GM23338 (cell line): ENCODE measurements around the gene NFYB. TPM values are rescaled to one million over a fixed set of nuclear protein-coding genes. Genes with fewer than 3 reads are reported as not detected.

Source experiments
- ATAC-seq: fragments of 200-7000 bp; cut with Tn5 transposase; 3 replicates; pipeline ENCODE4 v1.9.1; 2020
- DNase-seq: peaks from one replicate; pipeline ENCODE4 v3.0.0-alpha.2; 2015; ENCODE audit warnings: low spot score
- H2AFZ ChIP-seq: fragments of 200-600 bp; sonication (generic); 2 replicates; pipeline ENCODE4 v1.8.0; 2016; ENCODE audit warnings: antibody characterized with exemption, mild to moderate bottlenecking, moderate library complexity
- H3F3A ChIP-seq: fragments of 200-600 bp; sonication (generic); replicated peaks from 2 replicates; pipeline ENCODE4 v1.8.0; 2017; ENCODE audit warnings: antibody characterized with exemption, mixed run types, low read depth
- H3K27ac ChIP-seq: fragments of 200-600 bp; sonication (generic); 2 replicates; pipeline ENCODE4 v1.6.1; 2016; ENCODE audit warnings: low read depth
- H3K27me3 ChIP-seq: fragments of 200-600 bp; sonication (generic); 2 replicates; pipeline ENCODE4 v1.8.0; 2016; ENCODE audit warnings: mild to moderate bottlenecking, mixed run types, moderate library complexity; ENCODE audit not compliant: insufficient read depth
- H3K36me3 ChIP-seq: fragments of 200-600 bp; sonication (generic); 2 replicates; pipeline ENCODE4 v1.8.0; 2016; ENCODE audit warnings: mild to moderate bottlenecking; ENCODE audit not compliant: insufficient read depth
- H3K4me1 ChIP-seq: fragments of 200-600 bp; sonication (generic); 2 replicates; pipeline ENCODE4 v1.8.0; 2016; ENCODE audit warnings: mild to moderate bottlenecking, moderate library complexity; ENCODE audit not compliant: insufficient read depth
- H3K4me2 ChIP-seq: fragments of 200-600 bp; sonication (generic); 2 replicates; pipeline ENCODE4 v1.7.1; 2017; ENCODE audit warnings: mixed run types
- H3K4me3 ChIP-seq: fragments of 200-600 bp; sonication (generic); 2 replicates; pipeline ENCODE4 v1.6.1; 2016; ENCODE audit warnings: mixed run types
- H3K79me2 ChIP-seq: fragments of 200-600 bp; sonication (generic); replicated peaks from 2 replicates; pipeline ENCODE4 v1.8.0; 2017; ENCODE audit warnings: mild to moderate bottlenecking; ENCODE audit not compliant: insufficient read depth
- H3K9me2 ChIP-seq: fragments of 200-600 bp; sonication (generic); 2 replicates; pipeline ENCODE4 v1.8.0; 2017; ENCODE audit not compliant: insufficient read depth
- H4K20me1 ChIP-seq: fragments of 200-600 bp; sonication (generic); replicated peaks from 2 replicates; pipeline ENCODE4 v1.8.0; 2017; ENCODE audit warnings: mild to moderate bottlenecking; ENCODE audit not compliant: insufficient read depth
- H3K27ac Mint-ChIP-seq: 2 replicates; pipeline ENCODE4 v1.8.0; 2020; ENCODE audit warnings: inconsistent platforms, mild to moderate bottlenecking, moderate library complexity, mixed read lengths
- H3K27me3 Mint-ChIP-seq: 3 replicates; pipeline ENCODE4 v1.8.0; 2022; ENCODE audit warnings: low read depth, mild to moderate bottlenecking, moderate library complexity, mixed read lengths, inconsistent platforms; ENCODE audit not compliant: insufficient read depth, poor library complexity
- H3K36me3 Mint-ChIP-seq: 3 replicates; pipeline ENCODE4 v1.8.0; 2021; ENCODE audit warnings: low read depth, mild to moderate bottlenecking, inconsistent platforms, moderate library complexity, mixed read lengths
- H3K4me1 Mint-ChIP-seq: 3 replicates; pipeline ENCODE4 v1.8.0; 2020; ENCODE audit warnings: mild to moderate bottlenecking, inconsistent platforms, mixed read lengths
- H3K4me3 Mint-ChIP-seq: 3 replicates; pipeline ENCODE4 v1.8.0; 2021; ENCODE audit warnings: moderate library complexity, mild to moderate bottlenecking, inconsistent platforms, mixed read lengths
- H3K9me3 Mint-ChIP-seq: 3 replicates; pipeline ENCODE4 v1.8.0; 2020; ENCODE audit warnings: moderate library complexity, mild to moderate bottlenecking, inconsistent platforms, mixed read lengths
- CTCF ChIP-seq, 2 experiments: fragments of 200-600 bp in 1 of 2; sonication (generic) in 1 of 2; conservative IDR thresholded peaks; 2 replicates each; pipeline versions ENCODE4 v1.5.1 to v1.6.1; 2016 to 2017; ENCODE audit warnings: antibody characterized with exemption in 2 of 2, low read depth in 2 of 2, mild to moderate bottlenecking in 2 of 2, moderate library complexity in 1 of 2
- ETS1 ChIP-seq: IDR thresholded peaks from 2 replicates; pipeline ENCODE4 v1.6.1; 2016; ENCODE audit warnings: antibody characterized with exemption
- EZH2phosphoT487 ChIP-seq: fragments of 200-600 bp; sonication (generic); IDR thresholded peaks from one replicate; pipeline ENCODE4 v1.8.1; 2018; ENCODE audit warnings: antibody characterized with exemption; ENCODE audit not compliant: unreplicated experiment
- ZNF462 ChIP-seq: fragments of 250-450 bp; sonication (Bioruptor Pico); IDR thresholded peaks from 2 replicates; pipeline ENCODE4 v1.5.0; 2020; ENCODE audit warnings: mild to moderate bottlenecking, moderate library complexity
- polyA plus RNA-seq: library from polyadenylated mRNA; unstranded; fragments of >200 nt; fragmentation: Nextera tagmentation; extraction: Ambion mirVana; gene quantifications from 2 replicates; pipeline ENCODE4 v1.2.1, GENCODE V29; 2016
- total RNA-seq: library from RNA; depleted of rRNA; stranded (reverse); fragments of >200 nt; shearing (Covaris generic); gene quantifications from 2 replicates; pipeline ENCODE4 v1.2.3, GENCODE V29; 2014

The NFYB gene
- total and polyA plus RNA-seq, 2 experiments from 2014 or later = 32.7 to 67.2 TPM

- TF ChIP-seq ZNF462 (CRISPR knock-in tag) (no peak), CTCF (conservative IDR thresholded peaks at IDR 0.05; ENCODE audit: low read depth in 2 of 2) (no peak), EZH2phosphoT487 (no peak)
Observed at GRCh38 chr12:104171785-104172569, 34.0 kb upstream of the NFYB start (continued).

GRCh38 chr12:104168596-104168995, 30.6 kb upstream of the NFYB start:
- Histone ChIP-seq H4K20me1 (no peaks in the 10 kb centered on the region), H3K27me3 (no peaks in the 10 kb centered on the region), H3K27ac (no peak overlapping the region), H3F3A (no peaks in the 10 kb centered on the region), H3K9me2 (0 out of 2 replicates have a peak, but pooled peaks cover 4% of the 10 kb centered on the region), H3K4me3 (no peak overlapping the region), H3K36me3 (no peaks in the 10 kb centered on the region), H3K79me2 (no peaks in the 10 kb centered on the region), H2AFZ (no peak overlapping the region), H3K4me2 (no peak overlapping the region), H3K4me1 (peaks cover 8% of the 10 kb centered on the region; the same call in 1 of the 2 replicates)
- H3K4me3 Mint-ChIP-seq = no peak overlapping the region
- H3K27ac Mint-ChIP-seq = no peak overlapping the region
- 0 out of 3 replicates have a peak, but pooled peaks cover 2% of the 10 kb centered on the region for H3K4me1 Mint-ChIP-seq
- no peaks in the 10 kb centered on the region for H3K36me3 Mint-ChIP-seq
- H3K27me3 Mint-ChIP-seq = peaks cover 2% of the 10 kb centered on the region
- no peaks in the 10 kb centered on the region; the same call in 2 of the 3 replicates for H3K9me3 Mint-ChIP-seq
- no peak for DNase-seq
- no peak for ATAC-seq
- TF ChIP-seq ZNF462 (CRISPR knock-in tag) (no peak), ETS1 (no peak)
